OCI-LY1 (cell line): Measurements from ENCODE around the gene KIAA0586.

Source experiments
- EZH2 ChIP-seq: fragments of 200-600 bp; sonication (generic), shearing (Covaris generic); IDR thresholded peaks from 2 replicates; pipeline ENCODE4 v1.8.0; 2017; ENCODE audit warnings: borderline replicate concordance, mixed run types, mild to moderate bottlenecking, antibody characterized with exemption, low read length, moderate library complexity, mixed read lengths
- TF ChIP-seq, protein P1 (sequence below): fragments of 200-600 bp; sonication (generic), shearing (Covaris generic); IDR thresholded peaks from 2 replicates; pipeline ENCODE4 v1.5.1; 2017; ENCODE audit warnings: mild to moderate bottlenecking, antibody characterized with exemption, low read length, moderate library complexity, mixed read lengths

DNA sequence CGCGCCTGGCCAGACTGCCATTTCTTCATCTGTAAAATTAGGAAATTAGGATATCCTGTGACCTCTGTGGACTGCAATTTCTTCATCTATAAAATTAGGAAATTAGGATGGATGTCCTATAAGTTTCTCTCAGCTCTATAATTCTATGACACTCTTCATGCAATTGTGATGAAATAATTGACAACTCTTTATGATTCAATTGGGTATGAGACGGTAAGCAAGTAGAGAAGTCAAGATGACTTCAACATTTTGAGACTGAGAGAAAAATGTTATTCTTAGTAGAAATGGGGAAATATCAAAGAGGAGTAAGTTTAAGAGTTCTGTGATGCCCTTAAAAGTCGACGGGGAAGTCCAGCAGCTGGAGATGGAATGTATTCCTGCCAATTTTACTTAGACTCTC is 12.0 kb downstream of the KIAA0586 start:
- TF ChIP-seq, protein P1, sequence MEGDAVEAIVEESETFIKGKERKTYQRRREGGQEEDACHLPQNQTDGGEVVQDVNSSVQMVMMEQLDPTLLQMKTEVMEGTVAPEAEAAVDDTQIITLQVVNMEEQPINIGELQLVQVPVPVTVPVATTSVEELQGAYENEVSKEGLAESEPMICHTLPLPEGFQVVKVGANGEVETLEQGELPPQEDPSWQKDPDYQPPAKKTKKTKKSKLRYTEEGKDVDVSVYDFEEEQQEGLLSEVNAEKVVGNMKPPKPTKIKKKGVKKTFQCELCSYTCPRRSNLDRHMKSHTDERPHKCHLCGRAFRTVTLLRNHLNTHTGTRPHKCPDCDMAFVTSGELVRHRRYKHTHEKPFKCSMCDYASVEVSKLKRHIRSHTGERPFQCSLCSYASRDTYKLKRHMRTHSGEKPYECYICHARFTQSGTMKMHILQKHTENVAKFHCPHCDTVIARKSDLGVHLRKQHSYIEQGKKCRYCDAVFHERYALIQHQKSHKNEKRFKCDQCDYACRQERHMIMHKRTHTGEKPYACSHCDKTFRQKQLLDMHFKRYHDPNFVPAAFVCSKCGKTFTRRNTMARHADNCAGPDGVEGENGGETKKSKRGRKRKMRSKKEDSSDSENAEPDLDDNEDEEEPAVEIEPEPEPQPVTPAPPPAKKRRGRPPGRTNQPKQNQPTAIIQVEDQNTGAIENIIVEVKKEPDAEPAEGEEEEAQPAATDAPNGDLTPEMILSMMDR = no peak
- no peak for TF ChIP-seq EZH2
